Stimulated activated CD4-positive, alpha-beta T cell treated with anti-CD3 and anti-CD28 coated beads, Interleukin-4, amount 100 ng/mL, for 4 hours (primary cell): ENCODE data around the gene GALNT12.

ENCODE experiments used
- DNase-seq, 2 experiments: peaks; one replicate each; pipeline ENCODE4 v3.0.0-alpha.2; 2020

GALNT12 gene, protein sequence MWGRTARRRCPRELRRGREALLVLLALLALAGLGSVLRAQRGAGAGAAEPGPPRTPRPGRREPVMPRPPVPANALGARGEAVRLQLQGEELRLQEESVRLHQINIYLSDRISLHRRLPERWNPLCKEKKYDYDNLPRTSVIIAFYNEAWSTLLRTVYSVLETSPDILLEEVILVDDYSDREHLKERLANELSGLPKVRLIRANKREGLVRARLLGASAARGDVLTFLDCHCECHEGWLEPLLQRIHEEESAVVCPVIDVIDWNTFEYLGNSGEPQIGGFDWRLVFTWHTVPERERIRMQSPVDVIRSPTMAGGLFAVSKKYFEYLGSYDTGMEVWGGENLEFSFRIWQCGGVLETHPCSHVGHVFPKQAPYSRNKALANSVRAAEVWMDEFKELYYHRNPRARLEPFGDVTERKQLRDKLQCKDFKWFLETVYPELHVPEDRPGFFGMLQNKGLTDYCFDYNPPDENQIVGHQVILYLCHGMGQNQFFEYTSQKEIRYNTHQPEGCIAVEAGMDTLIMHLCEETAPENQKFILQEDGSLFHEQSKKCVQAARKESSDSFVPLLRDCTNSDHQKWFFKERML

DNA sequence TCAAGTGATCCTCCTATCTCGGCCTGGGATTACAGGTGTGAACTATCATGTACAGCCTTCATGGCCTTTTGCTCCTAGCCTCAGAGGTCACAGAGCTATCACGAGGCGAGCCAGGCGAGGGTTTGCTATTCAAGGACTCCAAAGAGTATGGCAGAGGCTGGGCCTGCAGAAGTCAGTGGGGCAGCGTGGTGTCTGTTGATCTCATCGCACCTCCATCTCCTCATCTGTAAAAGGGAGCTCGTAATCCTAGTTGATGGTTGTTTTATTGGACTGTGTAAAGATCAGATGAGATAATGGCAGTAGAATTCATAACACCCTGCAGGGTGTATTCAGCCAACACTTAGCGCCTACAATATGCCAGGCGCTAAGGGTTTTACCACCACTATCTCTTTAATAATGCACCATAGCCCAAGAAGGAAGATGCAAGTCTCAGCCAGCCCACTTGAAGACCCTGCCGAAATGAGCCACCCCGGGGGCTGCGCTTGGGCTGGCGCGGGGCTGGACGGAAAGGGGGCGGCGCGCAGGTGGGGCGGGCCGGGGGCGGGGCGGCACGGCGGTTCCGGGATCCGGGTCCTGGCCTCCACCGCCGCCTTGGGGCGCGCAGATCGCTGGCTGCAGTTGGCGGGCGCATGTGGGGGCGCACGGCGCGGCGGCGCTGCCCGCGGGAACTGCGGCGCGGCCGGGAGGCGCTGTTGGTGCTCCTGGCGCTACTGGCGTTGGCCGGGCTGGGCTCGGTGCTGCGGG is at the start of gene GALNT12:
TSS of gene GALNT12 (plus strand) at position 601 of the 744 bp plus-strand sequence. CDS start at position 630, 29 bp downstream.
- peak; percentile 35 to 61 for DNase-seq

DNA sequence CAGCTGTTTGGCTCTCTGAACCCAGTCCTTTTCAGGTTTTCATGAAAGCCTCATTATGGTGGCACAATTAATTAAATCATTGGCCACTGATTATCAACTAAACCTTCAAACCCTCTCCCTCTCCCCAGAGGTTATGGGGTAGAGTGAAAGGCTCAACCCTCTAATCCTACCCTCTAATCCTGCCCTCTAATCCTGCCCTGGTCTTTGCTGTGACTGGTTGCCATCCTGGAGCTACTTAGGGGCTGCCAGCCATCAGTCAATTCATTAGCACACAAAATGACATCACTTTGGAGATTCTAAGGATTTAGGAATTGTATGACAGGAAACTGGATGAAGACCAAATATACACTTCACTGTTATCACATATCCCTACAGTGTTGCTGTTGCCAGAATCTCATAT is 47.2 kb upstream of the GALNT12 start:
- DNase-seq: no peak

DNA sequence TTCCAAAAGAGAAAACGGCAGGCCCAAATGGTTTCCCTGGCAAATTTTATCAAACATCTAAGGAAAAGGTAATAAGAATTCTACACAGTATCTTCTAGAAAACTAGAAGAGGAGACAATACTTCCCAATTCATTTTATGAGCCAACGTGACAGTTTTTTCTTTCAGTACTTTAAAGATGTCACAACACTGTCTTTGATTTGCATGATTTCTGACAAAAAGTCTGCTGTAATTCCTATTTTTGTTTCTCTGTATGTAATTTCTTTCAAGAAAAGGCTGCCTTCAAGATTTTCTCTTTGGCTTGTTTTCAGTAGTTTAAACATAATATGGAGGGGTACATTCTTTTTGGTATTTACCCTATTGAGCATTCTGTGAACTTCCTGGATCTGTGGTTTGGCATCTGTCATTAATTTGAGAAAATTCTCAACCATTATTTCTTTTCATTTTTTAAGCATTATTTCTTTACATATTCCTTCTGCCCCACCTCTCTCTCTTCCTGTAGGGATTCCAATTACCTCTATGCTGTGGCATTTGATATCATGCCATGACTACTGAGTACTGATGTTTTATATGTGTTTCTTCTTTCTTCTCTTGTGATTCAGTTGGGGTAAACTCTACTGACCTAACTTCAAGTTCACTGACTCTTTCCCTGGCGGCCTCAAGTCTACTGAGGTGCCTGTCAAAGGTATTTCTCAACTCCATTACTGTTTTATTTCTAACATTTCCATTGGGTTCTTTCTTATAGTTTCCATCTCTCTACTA is 43.3 kb upstream of the GALNT12 start:
- DNase-seq: no peak

DNA sequence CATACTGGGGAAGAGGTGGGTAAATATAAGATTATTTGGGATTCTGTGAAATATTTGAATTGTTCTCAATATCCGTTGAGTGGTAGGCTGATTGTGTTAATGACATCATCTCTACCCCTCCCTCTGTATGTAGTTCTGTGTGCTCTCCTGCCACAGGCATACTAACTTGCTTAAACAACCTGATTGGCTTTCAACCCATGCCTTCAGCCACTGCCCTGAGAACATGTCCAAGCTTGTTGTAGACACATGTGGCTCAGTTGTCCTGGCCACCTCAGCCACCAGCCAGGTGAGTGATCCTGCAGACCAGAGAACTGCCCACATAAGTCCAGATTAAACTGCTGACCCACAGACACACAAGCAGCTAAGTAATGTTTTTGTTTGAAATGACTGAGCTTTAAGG is 42.2 kb upstream of the GALNT12 start:
- DNase-seq: no peak

DNA sequence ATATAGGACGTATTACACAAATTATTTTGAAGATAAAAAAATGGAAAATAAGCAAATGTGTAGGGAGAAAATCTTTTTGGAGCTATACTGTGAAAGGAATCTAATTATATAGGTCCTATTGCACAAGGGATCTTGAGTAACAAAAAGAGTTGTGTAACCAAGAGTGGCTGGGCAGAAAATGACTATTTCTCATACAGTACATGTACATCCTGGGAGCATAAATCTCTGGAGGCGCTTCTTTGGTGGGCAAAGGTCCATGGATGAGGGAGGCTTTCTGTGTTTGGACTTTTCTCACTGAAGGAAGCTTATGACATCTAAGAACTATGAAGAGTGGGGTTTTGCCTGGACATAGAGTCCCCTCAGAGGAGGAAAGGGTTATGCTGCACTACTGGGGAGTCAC is 40.9 kb upstream of the GALNT12 start:
- no peak for DNase-seq

DNA sequence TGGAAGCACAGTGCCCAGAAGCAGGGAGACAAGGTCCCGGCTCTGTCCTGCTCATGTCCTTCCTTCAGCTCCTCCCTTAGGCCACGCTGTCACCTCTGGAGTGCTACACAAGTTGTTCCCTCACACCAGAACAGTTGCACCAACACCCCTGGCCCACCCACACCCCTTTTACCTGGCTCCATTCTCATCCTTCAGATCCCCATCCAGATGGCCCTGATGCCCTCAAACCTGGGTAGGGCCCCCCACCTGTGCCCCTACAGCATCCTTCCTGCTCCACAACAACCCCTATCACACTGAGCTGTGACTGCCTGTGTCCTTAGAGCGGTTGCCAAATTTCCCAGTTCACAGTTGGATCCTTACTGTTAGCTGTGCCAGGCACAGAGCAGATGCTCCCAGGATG is 40.3 kb upstream of the GALNT12 start:
- no peak for DNase-seq

DNA sequence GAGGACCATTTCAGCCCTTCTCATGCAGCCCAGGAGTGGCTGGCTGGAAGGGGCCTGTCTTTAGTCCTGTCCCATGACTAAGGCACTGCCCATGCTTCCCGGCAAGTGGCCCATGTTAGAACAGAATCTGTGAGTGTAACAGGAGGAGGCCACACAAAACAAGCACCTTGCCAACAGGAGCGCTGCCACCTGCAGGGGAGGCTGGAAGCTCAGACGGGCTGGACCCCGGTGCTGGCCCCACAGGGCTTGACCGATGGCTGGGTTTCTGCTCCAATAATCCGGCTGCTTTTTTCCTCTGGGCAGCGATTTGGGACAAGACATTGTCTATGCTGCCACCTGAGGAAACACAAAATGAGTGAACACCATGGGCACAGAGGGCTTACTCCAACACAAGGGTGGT is 39.6 kb upstream of the GALNT12 start:
- DNase-seq: no peak

DNA sequence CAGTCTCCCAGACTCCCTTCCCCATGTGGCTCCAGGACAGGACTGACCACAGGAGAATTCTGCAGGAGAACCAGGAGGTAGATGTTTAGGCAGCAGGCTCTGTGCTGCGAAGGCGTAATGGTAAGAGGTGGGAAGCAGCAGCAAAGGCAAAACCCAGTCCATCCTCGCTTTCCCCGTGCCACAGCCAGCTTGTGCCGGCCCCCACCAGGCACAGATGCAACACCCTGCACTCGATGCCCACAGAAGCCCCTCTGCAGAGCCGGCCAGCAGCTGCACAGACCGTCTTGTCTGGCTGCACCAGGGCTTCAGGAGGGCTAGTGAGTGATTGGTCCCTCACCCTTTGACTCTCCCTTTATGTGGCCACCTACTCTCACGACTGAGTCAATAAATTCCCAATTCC is 39.1 kb upstream of the GALNT12 start:
- DNase-seq: no peak

DNA sequence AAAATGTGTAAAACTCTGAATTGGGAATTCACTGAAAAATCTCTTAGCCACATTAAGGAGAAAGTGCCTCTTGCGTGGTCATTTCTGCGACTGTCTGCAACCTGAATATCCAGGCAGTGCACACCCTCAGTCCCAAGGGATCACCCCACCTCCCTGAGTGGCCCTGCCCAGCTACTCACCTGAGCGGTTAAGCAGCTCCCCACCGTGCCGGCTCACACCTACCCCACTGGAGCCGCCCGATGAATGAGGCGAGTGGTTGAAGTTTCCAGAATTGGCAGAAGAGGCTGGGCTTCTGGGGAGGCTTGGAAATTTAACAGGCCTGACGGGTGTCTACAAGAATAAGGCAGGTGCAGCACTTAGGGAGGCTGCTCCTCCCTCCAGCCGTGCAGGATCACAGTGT is 36.8 kb upstream of the GALNT12 start:
- no peak for DNase-seq

DNA sequence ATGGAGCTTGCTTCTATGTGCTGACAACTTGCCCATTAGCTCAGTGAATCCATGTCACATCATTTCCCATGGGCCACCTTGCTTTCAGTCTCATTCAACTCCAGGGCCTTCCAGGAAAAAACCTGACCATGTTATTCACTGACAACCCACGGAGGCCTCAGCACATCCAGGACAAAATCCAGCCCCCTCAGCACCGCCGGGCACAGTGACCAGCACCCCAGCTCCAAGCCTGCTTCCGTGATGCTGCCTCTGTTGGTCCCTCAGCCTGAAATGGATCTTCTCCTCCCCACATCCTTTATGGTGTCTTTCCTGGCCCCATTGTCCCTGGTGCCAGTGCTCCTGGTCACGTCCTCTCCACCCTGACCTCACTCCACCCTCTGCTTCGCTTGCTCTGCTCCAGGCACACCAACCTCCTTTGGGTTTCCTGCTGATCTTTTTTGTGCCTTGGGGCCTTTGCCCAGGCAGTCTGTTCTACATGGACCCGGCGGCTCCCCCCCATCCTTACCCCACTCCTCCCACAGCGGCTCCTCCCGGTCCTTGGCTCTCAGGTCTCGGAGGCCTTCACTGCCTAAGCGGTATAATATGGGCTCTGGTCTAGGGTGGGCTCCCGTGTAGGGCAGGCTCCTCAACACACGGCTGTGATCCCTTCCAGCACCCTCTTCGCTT is 36.1 kb upstream of the GALNT12 start:
- no peak for DNase-seq

DNA sequence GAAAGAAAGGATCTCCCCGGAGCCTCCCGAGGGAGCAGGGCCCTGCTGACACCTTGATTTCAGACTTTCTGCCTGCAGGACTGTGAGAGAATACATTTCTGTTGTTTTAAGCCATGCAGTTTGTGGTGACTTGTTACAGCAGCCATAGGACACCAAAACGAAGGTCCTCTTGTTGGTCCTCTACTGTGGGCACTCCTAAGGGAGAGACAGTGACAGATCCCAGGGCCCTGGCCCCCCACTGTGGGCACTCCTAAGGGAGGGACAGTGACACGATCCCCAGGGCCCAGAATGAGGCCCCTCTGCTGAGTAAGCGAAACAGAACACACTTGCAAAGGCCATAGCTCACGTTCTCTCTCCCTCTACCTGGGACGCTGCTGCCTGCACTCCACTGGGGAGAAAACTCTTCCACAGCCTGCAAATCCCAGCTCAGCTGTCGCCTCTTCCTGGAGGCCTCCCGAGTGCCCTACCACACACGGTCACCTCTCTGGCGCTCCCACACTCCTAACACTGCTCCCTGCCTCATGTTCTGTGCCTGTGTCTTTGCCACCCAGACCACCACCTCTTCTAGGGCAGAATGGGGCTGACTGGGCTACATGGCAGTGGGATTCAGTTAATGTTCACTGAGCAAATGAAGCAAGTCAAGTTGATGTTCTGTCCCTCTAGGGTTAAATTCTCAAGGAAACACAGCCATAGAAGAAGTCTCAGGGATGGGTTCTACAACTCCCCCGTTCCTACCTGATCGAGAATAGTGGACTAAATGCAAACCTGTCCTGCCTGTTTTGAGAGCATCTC is 34.9 kb upstream of the GALNT12 start:
- no peak for DNase-seq

DNA sequence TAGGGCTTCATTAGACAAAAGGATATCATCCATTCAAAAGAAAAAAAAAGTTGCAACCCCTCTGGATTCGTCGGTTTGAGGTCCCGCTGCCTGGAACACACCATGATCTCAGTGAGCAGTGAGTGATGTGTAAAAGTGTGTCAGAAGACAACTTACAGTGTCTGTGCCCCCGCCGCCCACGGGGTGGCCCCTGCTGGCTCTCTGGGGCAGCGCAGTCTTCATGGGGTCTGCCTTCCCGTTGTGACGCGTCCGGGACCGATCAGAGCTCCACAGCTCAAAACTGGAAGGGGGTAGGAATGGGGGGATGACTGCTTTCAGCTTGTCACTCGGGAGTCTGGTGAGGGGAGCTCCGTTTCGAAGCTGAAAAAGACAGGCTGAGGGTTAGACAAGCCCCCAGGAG is 33.7 kb upstream of the GALNT12 start:
- DNase-seq: no peak

DNA sequence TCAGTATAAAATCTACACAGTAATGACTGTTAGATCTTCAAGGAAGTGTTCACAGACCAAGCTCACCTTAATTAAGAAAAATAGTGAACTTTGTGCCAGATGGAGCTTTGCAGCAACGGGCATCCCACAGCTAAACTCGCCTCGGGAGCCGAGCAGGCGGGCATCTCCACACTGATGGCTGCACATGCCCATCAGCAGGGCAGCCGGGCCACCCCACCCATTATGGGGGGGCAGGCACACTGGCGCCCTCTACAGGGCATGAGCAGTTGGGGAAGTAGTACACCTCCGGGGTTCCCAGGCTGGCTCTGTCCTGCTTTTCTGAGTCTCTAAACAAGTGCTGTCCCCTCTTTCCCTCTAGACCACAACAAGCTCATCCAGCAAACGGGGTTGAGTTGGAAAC is 32.7 kb upstream of the GALNT12 start:
- DNase-seq: peak in 1 of 2 experiments; percentile 17

DNA sequence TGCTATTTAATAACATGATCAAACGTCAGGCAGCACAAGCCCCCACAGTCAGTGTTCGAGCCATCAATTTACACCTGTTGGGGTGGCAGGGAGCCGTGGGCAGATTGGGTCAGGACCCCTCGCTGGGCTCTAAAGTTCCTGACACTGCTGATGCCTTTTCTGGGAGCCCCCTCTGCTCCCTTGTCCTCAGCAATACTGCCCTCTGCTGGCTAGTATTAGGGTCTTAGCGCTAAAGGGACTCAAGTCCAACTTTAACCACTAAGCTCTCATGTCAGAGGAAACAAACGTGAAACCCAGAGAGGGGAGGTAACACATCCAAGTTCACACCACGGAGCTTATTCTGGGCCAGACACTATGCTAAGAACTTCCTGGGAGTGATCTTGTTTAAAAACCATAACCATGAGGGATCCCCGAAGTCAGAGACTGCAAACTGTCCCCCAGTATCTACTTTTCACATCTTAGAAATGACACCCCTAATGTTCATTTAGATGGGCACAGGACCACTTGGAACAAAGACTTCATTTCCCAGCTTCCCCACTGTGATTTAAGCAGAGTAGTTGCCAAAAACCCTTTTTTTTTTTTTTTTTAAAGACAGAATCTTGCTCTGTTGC is 31.5 kb upstream of the GALNT12 start:
- peak in 1 of 2 experiments; percentile 6 for DNase-seq

DNA sequence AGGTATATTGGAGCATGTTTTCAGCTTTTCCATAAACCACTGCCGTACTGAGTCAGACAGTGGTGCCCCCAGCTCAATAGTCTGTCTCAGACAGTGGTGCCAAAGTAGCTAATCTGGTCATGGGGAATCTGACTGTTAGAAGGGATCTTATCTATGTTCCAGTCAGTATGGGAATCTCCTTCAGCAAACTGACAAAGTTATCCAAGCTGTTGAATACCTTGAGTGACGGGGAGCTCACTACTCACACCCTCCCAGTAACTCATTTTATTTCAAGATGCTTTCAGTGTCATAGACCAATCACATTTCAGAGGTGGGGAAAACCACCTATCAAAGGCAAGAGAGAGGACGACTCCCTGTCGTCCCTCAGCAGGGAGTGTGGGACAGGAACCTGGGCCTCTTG is 29.9 kb upstream of the GALNT12 start:
- no peak for DNase-seq

DNA sequence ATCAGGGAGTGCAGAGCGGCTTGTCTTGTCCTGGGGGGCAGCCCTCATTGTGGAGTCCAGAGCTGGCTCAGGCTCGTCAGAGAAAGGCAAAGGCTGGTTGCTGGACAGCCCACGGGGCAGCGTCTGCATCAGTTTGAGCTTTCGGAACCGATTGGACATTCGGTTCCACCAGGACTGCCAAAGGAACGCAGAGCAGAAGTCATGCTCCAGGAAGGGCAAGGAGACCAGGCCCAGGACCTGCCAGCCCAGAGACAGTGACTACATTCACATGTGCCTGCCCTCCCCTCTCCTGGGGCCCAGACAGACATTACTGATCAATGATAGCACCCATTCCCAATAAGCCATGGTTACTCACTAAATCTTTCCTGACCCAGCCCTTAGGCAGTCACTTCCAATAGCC is 29.2 kb upstream of the GALNT12 start:
- no peak for DNase-seq

DNA sequence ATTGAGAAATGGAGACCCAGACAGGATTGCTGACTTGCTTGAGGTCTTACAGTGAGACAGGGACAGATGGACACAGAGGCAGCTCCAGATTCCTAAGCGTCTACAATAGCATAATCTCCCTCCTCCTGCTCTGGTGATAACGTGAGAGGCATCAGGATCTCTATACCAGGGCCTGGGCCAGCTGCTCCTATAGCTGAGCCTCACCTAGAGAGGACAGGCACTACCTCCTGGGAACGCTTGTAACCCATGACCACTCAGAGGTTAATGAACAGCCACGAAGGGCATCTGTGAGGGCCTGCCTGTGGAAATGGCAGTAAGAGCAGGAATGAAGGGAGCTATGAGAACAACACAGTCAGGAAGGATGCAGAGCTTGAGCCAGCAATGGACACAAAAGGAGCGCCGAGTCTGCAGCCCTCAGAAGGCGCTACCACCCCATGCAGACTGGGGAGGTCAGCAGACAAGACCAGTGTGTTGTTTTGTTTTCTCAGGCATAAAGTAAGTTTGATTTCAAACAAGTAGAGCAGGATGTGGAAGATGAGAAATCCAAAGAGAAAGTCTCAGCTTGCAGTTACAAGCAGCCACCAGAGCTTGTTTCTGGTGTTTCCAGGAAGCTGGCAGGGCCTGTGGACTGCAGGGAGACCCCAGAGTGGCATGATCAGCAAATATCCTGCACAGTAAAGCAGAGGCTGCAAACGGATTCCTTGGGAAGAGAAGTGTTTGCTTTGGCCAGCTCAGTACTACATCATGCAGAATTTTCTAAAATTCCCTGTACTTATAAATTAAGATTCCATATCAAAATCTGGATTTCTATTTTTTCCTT is 28.5 kb upstream of the GALNT12 start:
- DNase-seq: no peak

DNA sequence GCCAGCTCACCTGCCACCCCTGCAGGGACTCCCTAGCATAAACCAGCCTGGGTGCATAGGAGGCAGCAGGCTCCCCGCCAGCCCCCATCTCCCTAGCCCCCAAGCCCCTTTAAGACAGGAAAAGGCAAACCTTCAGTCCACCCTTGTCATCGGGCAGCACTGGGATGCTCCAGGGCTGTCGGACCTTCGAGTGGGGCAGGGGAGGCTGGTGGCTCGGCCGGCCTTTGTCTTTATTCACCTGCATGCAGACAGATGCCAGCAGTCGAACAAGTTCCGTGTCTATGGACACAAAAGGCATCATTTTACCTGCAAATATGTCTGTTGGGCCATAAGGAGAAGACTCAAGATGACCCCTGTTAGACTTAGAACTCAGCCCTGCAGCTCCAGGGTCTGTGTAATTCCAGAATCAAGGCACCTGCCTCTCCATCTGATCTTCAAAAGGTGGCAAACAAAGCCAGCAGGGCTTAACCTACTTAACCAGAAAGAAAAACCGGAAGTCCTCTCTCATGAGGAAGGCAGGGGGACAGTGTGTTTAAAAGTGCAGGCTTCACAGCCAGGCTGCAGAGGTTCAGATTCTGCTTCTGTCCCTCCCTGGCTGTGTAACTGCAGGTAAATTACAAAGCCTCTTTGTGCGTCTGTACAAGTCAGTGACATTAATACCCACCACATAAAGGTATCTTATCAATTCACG is 27.3 kb upstream of the GALNT12 start:
- no peak for DNase-seq

DNA sequence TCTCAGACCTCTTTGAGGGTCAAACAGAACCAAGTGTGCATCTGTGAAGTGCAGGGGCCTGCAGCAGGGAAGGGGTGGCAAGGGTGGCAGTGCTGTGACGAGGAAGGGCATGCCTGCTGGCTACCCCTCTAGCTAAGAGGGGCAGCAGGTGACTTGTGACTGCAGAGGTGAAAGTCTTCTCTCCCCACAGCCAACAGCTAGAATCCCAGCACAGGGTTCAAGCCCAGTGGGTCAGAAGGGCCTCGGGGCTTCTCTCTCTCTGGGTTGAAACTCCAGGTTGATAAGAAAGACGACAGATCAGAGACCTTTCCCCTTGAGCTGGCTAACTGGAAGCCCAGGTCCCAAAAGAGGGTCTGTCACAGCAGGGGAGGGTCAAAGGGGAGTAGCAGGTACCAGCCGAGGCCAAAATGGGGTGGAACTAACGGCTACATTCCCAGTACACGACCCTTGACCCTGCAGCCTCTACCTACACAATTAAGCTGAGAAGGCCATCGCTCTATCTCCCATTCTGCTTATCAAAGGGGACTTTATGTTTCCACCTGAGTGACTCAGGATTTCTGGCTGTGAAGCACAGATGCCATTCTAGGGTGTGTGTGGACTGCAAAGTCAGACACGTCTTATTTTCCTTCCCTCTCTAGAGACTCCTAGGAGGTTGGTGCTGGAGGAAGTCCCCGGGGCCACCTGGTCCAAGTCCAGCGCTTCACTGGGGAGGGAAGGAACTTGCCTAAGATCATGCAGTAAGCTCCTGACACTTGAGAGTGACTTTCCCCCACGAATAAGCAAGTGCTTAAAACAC is 25.7 kb upstream of the GALNT12 start:
- DNase-seq: no peak
